Tibial nerve (tissue), 4 donors: ENCODE data around the gene WASF2.

Experiments
- EP300 ChIP-seq, 2 donors: sonication (generic); formaldehyde crosslinking; IDR thresholded peaks; one replicate each; pipeline ENCODE4 v1.6.1; 2017; ENCODE audit warnings: antibody characterized with exemption in 2 of 2, mild to moderate bottlenecking in 1 of 2
- POLR2A ChIP-seq, 2 donors: fragments of 450-650 bp; IDR thresholded peaks; one replicate each; pipeline ENCODE4 v1.6.1; 2017; ENCODE audit warnings: antibody characterized with exemption in 2 of 2, mild to moderate bottlenecking in 2 of 2, moderate library complexity in 2 of 2
- TF ChIP-seq, protein P1 (sequence below), 5 experiments: fragments of 200-600 bp in 3 of 5; fragments of 450-650 bp in 2 of 5; sonication (generic) in 3 of 5; IDR thresholded peaks; one replicate each; pipeline ENCODE4 v1.5.1; 2016 to 2019; ENCODE audit warnings: antibody characterized with exemption in 5 of 5, mild to moderate bottlenecking in 3 of 5, moderate library complexity in 2 of 5

DNA sequence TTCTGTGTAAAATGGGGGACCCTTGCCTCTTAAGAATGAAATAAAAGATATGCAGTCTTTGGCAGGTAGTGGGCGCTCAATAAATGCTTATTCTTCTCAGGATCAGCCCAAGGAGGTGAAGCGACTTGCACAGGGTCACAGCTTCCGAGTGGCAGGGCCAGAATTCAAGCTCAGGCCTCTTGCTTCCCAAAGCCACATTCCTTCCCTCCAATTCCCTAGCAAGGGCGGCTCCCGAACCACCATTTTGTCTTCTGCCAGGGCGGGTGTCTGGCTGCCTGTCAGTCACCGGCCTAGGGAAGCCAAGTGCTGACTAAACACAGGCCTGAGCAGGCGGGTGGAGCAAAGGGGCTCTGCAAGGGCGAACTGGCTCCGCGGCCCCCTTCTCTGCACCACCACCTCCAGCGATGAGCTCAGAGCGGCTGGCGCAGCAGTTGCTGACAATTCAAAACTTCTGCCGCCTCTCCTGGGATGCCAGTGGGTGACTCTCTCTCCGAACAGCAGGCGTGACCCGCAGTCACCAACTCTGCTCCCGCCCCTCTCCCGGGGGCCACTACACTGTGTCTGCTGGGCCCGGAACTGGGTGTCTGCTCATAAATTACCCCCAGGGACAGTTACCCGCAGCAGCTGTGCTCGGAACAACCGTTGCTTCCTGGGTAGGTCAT lies 86.8 kb downstream of the WASF2 start:
- TF ChIP-seq EP300 (IDR thresholded peaks at IDR 0.05) (peak in 1 of 2 donors; percentile 58), POLR2A (IDR thresholded peaks at IDR 0.05) (peak in 1 of 2 donors; percentile 15)
- TF ChIP-seq, protein P1, sequence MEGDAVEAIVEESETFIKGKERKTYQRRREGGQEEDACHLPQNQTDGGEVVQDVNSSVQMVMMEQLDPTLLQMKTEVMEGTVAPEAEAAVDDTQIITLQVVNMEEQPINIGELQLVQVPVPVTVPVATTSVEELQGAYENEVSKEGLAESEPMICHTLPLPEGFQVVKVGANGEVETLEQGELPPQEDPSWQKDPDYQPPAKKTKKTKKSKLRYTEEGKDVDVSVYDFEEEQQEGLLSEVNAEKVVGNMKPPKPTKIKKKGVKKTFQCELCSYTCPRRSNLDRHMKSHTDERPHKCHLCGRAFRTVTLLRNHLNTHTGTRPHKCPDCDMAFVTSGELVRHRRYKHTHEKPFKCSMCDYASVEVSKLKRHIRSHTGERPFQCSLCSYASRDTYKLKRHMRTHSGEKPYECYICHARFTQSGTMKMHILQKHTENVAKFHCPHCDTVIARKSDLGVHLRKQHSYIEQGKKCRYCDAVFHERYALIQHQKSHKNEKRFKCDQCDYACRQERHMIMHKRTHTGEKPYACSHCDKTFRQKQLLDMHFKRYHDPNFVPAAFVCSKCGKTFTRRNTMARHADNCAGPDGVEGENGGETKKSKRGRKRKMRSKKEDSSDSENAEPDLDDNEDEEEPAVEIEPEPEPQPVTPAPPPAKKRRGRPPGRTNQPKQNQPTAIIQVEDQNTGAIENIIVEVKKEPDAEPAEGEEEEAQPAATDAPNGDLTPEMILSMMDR (IDR thresholded peaks at IDR 0.05): peak in 2 of 5 experiments; percentile 16 to 28
